GM12878 (cell line): Measurements from ENCODE around the gene HPS6. TPM values are rescaled to one million over a fixed set of nuclear protein-coding genes. Genes with fewer than 3 reads are reported as not detected.

Source experiments
- ATF7 ChIP-seq: fragments of 450-650 bp; IDR thresholded peaks from 2 replicates; pipeline ENCODE4 v1.6.1; 2016; ENCODE audit warnings: low read depth, mild to moderate bottlenecking
- CBX5 ChIP-seq: sonication (generic); IDR thresholded peaks from 2 replicates; pipeline ENCODE4 v1.6.1; 2016; ENCODE audit warnings: low read depth, moderate library complexity, mild to moderate bottlenecking, inconsistent platforms
- CHD1 ChIP-seq: IDR thresholded peaks from 2 replicates; pipeline ENCODE4 v1.6.1; 2012; ENCODE audit warnings: low read depth, low read length, improper control_type of control experiment
- EP300 ChIP-seq, 2 experiments: fragments of 150-350 bp in 1 of 2; IDR thresholded peaks; 2 replicates each; pipeline ENCODE4 v1.6.1; 2011 to 2012; ENCODE audit warnings: low read depth in 2 of 2, low read length in 2 of 2, borderline replicate concordance in 1 of 2, improper control_type of control experiment in 1 of 2, inconsistent platforms in 1 of 2; ENCODE audit not compliant: control insufficient read depth in 1 of 2
- ESRRA ChIP-seq: IDR thresholded peaks from 2 replicates; pipeline ENCODE4 v1.6.1; 2012; ENCODE audit warnings: mild to moderate bottlenecking, low read length, improper control_type of control experiment
- EZH2 ChIP-seq: IDR thresholded peaks from 2 replicates; pipeline ENCODE4 v1.6.1; 2012; ENCODE audit warnings: low read depth, mild to moderate bottlenecking, control low read depth, inconsistent platforms, low read length, borderline replicate concordance; ENCODE audit not compliant: control insufficient read depth
- IKZF1 ChIP-seq: fragments of 450-650 bp; conservative IDR thresholded peaks from 2 replicates; pipeline ENCODE4 v1.6.1; 2017; ENCODE audit warnings: antibody characterized with exemption, mild to moderate bottlenecking
- IRF4 ChIP-seq: IDR thresholded peaks from 2 replicates; pipeline ENCODE4 v1.6.1; 2011; ENCODE audit warnings: low read depth, low read length
- JUND ChIP-seq: IDR thresholded peaks from 2 replicates; pipeline ENCODE4 v1.6.1; 2012; ENCODE audit warnings: low read depth, mild to moderate bottlenecking, low read length, improper control_type of control experiment, moderate library complexity
- MYB ChIP-seq: fragments of 150-350 bp; IDR thresholded peaks from 2 replicates; pipeline ENCODE4 v1.6.1; 2014; ENCODE audit warnings: mild to moderate bottlenecking, low read depth, low read length, borderline replicate concordance
- NKRF ChIP-seq: fragments of 450-650 bp; conservative IDR thresholded peaks from 2 replicates; pipeline ENCODE4 v1.6.1; 2017; ENCODE audit warnings: mild to moderate bottlenecking, moderate library complexity
- NRF1 ChIP-seq: conservative IDR thresholded peaks from 2 replicates; pipeline ENCODE4 v1.6.1; 2011; ENCODE audit warnings: mild to moderate bottlenecking, low read depth, low read length, improper control_type of control experiment
- RB1 ChIP-seq: fragments of 450-650 bp; formaldehyde crosslinking; IDR thresholded peaks from 2 replicates; pipeline ENCODE4 v1.6.1; 2017; ENCODE audit warnings: mild to moderate bottlenecking, borderline replicate concordance
- STAT3 ChIP-seq: IDR thresholded peaks from 2 replicates; pipeline ENCODE4 v1.6.1; 2011; ENCODE audit warnings: low read depth, low read length, improper control_type of control experiment
- TCF12 ChIP-seq: IDR thresholded peaks from 2 replicates; pipeline ENCODE4 v1.6.1; 2011; ENCODE audit warnings: low read depth, mild to moderate bottlenecking, low read length
- ZSCAN29 ChIP-seq: fragments of 450-650 bp; IDR thresholded peaks from 2 replicates; pipeline ENCODE4 v1.6.1; 2017; ENCODE audit warnings: mild to moderate bottlenecking, moderate library complexity
- polyA plus RNA-seq, 11 experiments: library from polyadenylated mRNA; depleted of rRNA in 4 of 11; unstranded in 6 of 11; stranded (reverse) in 5 of 11; fragments of >200 nt; fragmentation: Nextera tagmentation in 4 of 11; fragmentation: Illumina TruSeq in 1 of 11; extraction: Ambion mirVana in 4 of 11; extraction: Trizol in 1 of 11; gene quantifications; 1 replicate in 1 of 11; 2 replicates in 10 of 11; pipeline versions ENCODE4 v1.2.1 to v1.2.3, GENCODE V29; 2011 to 2016; ENCODE audit warnings: inconsistent platforms in 2 of 11, missing spikeins in 2 of 11, low read depth in 1 of 11
- total RNA-seq, 4 experiments: library from RNA; depleted of rRNA in 3 of 4; stranded (reverse); fragments of >200 nt in 3 of 4; fragmentation: Illumina TruSeq in 1 of 4; extraction: Trizol in 1 of 4; gene quantifications; 2 replicates each; pipeline versions ENCODE4 v1.2.1 to v1.2.3, GENCODE V29; 2013 to 2021
- TF ChIP-seq, protein P1 (sequence below): fragments of 450-650 bp; IDR thresholded peaks from 2 replicates; pipeline ENCODE4 v1.6.1; 2017; ENCODE audit warnings: mild to moderate bottlenecking, moderate library complexity
- TF ChIP-seq, protein P2 (sequence below): IDR thresholded peaks from 2 replicates; pipeline ENCODE4 v1.6.1; 2012; ENCODE audit warnings: improper control_type of control experiment, low read depth, low read length; ENCODE audit not compliant: insufficient replicate concordance

HPS6 gene
- total and polyA plus RNA-seq, 10 of the 15 experiments (the other 5 are each of a cell fraction or from before 2014, with no cell fraction given), result 1.4 to 28.0 (median 12.0) TPM

GRCh38 chr10:102055647-102056419 is 9.3 kb upstream of the HPS6 start, which contains the start of gene ARMH3 (continued):
- TF ChIP-seq CHD1 (peak; percentile 81; the same call in 1 of the 2 replicates), STAT3 (no peak), ZSCAN29 (0 out of 2 replicates have a peak, but pooled peaks have one; percentile 20), IKZF1 (peak; percentile 96), ATF7 (no peak), NRF1 (no peak), JUND (peak; percentile 24; the same call in 1 of the 2 replicates), EZH2 (no peak), NKRF (peak; percentile 79; the same call in 1 of the 2 replicates), TCF12 (0 out of 2 replicates have a peak, but pooled peaks have one; percentile 19), MYB (no peak), CBX5 (no peak), RB1 (peak; percentile 98; the same call in 1 of the 2 replicates), EP300 (IDR thresholded peaks at IDR 0.05; ENCODE audit: borderline replicate concordance in 1 of 2, control insufficient read depth in 1 of 2, low read depth in 2 of 2, low read length in 2 of 2) (no peak), IRF4 (0 out of 2 replicates have a peak, but pooled peaks have one; percentile 39), ESRRA (peak; percentile 63; the same call in 1 of the 2 replicates)
- TF ChIP-seq, protein P1, sequence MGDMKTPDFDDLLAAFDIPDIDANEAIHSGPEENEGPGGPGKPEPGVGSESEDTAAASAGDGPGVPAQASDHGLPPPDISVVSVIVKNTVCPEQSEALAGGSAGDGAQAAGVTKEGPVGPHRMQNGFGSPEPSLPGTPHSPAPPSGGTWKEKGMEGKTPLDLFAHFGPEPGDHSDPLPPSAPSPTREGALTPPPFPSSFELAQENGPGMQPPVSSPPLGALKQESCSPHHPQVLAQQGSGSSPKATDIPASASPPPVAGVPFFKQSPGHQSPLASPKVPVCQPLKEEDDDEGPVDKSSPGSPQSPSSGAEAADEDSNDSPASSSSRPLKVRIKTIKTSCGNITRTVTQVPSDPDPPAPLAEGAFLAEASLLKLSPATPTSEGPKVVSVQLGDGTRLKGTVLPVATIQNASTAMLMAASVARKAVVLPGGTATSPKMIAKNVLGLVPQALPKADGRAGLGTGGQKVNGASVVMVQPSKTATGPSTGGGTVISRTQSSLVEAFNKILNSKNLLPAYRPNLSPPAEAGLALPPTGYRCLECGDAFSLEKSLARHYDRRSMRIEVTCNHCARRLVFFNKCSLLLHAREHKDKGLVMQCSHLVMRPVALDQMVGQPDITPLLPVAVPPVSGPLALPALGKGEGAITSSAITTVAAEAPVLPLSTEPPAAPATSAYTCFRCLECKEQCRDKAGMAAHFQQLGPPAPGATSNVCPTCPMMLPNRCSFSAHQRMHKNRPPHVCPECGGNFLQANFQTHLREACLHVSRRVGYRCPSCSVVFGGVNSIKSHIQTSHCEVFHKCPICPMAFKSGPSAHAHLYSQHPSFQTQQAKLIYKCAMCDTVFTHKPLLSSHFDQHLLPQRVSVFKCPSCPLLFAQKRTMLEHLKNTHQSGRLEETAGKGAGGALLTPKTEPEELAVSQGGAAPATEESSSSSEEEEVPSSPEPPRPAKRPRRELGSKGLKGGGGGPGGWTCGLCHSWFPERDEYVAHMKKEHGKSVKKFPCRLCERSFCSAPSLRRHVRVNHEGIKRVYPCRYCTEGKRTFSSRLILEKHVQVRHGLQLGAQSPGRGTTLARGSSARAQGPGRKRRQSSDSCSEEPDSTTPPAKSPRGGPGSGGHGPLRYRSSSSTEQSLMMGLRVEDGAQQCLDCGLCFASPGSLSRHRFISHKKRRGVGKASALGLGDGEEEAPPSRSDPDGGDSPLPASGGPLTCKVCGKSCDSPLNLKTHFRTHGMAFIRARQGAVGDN, result peak; percentile 55; the same call in 1 of the 2 replicates
- TF ChIP-seq, protein P2, sequence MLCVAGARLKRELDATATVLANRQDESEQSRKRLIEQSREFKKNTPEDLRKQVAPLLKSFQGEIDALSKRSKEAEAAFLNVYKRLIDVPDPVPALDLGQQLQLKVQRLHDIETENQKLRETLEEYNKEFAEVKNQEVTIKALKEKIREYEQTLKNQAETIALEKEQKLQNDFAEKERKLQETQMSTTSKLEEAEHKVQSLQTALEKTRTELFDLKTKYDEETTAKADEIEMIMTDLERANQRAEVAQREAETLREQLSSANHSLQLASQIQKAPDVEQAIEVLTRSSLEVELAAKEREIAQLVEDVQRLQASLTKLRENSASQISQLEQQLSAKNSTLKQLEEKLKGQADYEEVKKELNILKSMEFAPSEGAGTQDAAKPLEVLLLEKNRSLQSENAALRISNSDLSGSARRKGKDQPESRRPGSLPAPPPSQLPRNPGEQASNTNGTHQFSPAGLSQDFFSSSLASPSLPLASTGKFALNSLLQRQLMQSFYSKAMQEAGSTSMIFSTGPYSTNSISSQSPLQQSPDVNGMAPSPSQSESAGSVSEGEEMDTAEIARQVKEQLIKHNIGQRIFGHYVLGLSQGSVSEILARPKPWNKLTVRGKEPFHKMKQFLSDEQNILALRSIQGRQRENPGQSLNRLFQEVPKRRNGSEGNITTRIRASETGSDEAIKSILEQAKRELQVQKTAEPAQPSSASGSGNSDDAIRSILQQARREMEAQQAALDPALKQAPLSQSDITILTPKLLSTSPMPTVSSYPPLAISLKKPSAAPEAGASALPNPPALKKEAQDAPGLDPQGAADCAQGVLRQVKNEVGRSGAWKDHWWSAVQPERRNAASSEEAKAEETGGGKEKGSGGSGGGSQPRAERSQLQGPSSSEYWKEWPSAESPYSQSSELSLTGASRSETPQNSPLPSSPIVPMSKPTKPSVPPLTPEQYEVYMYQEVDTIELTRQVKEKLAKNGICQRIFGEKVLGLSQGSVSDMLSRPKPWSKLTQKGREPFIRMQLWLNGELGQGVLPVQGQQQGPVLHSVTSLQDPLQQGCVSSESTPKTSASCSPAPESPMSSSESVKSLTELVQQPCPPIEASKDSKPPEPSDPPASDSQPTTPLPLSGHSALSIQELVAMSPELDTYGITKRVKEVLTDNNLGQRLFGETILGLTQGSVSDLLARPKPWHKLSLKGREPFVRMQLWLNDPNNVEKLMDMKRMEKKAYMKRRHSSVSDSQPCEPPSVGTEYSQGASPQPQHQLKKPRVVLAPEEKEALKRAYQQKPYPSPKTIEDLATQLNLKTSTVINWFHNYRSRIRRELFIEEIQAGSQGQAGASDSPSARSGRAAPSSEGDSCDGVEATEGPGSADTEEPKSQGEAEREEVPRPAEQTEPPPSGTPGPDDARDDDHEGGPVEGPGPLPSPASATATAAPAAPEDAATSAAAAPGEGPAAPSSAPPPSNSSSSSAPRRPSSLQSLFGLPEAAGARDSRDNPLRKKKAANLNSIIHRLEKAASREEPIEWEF, result no peak
